Measurements from ENCODE around the gene TMEM132D. TPM values are rescaled to one million over a fixed set of nuclear protein-coding genes. Genes with fewer than 3 reads are reported as not detected.

Gene TMEM132D
- total and polyA plus RNA-seq, 2 of the 8 experiments (the other 6 are each of a cell fraction or from before 2014, with no cell fraction given), result 3.5 to 10.1 TPM

DNA sequence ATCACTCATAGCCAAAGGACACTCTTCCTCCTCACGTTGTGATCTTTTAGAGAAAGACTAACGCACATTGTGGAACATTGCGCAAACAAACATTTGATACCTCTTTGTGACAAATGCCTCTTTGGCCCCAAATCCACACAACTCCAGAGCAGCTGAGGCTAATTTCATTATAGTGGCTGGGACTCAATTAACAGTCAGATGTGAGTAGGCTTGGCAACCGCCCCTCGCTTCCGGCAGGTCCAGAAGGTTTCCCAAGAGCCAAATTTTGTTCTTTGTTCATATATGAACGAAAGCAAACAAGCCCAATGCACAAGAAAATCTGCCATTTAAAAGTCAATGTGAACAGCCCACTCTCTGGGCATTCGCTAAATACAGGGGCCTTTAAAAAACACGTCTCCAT, 776.6 kb downstream of the TMEM132D start:
- no peak overlapping the region for H2AFZ ChIP-seq (ENCODE audit: low read length)
- H3K23ac ChIP-seq (ENCODE audit: insufficient read length), result no peak overlapping the region
- H3K23me2 ChIP-seq (ENCODE audit: low read depth, low read length), result no peaks in the 10 kb centered on the region
- H2AK5ac ChIP-seq (ENCODE audit: low read depth, low read length), result no peak overlapping the region
- H3K4me2 ChIP-seq (ENCODE audit: insufficient read depth in 1 of 2, low read depth in 2 of 2, low read length in 2 of 2), result no peak overlapping the region
- H2BK120ac ChIP-seq (replicated peaks; ENCODE audit: low read depth, low read length), result no peak overlapping the region
- H2BK15ac ChIP-seq (ENCODE audit: low read length), result no peak overlapping the region
- no peak overlapping the region for H3K9ac ChIP-seq (replicated peaks in 1 of 4; ENCODE audit: extremely low read depth in 1 of 4, low read depth in 3 of 4, low read length in 3 of 4)
- no peak overlapping the region for H4K91ac ChIP-seq (replicated peaks; ENCODE audit: insufficient read length, low read length)
- TF ChIP-seq CHD2 (IDR thresholded peaks at IDR 0.05; ENCODE audit: low read length) (no peak), CTBP2 (IDR thresholded peaks at IDR 0.05; ENCODE audit: borderline replicate concordance, insufficient read depth, insufficient read length, low read length) (no peak)
- TF ChIP-seq, protein P1, sequence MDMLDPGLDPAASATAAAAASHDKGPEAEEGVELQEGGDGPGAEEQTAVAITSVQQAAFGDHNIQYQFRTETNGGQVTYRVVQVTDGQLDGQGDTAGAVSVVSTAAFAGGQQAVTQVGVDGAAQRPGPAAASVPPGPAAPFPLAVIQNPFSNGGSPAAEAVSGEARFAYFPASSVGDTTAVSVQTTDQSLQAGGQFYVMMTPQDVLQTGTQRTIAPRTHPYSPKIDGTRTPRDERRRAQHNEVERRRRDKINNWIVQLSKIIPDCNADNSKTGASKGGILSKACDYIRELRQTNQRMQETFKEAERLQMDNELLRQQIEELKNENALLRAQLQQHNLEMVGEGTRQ (IDR thresholded peaks at IDR 0.05; ENCODE audit: low read length), result no peak
- TF ChIP-seq, protein P2, sequence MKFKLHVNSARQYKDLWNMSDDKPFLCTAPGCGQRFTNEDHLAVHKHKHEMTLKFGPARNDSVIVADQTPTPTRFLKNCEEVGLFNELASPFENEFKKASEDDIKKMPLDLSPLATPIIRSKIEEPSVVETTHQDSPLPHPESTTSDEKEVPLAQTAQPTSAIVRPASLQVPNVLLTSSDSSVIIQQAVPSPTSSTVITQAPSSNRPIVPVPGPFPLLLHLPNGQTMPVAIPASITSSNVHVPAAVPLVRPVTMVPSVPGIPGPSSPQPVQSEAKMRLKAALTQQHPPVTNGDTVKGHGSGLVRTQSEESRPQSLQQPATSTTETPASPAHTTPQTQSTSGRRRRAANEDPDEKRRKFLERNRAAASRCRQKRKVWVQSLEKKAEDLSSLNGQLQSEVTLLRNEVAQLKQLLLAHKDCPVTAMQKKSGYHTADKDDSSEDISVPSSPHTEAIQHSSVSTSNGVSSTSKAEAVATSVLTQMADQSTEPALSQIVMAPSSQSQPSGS (IDR thresholded peaks at IDR 0.05; ENCODE audit: low read length), result no peak
- no peaks in the 10 kb centered on the region for H3K4me1 ChIP-seq (replicated peaks in 1 of 4; ENCODE audit: control insufficient read depth in 3 of 4, insufficient read depth in 4 of 4, low read length in 3 of 4)
- DNase-seq (ENCODE audit: low read depth in 1 of 2, low spot score in 2 of 2) (no peak), FAIRE-seq (no peak)
- H4K20me1 ChIP-seq (replicated peaks in 1 of 2; ENCODE audit: control insufficient read depth in 1 of 2, insufficient read depth in 2 of 2, low read length in 2 of 2), result no peaks in the 10 kb centered on the region
- no peak overlapping the region for H2BK5ac ChIP-seq (ENCODE audit: low read depth, low read length)
- no peaks in the 10 kb centered on the region for H3K79me2 ChIP-seq (ENCODE audit: control insufficient read depth in 1 of 2, insufficient read depth in 2 of 2, low read length in 2 of 2)
- 80% methylated on average over 9 of the region's 9 CpGs; no CpG with 5 or more reads in 1 of the 2 experiments for WGBS, 2 experiments (ENCODE audit: extremely low coverage in 1 of 2, insufficient coverage in 1 of 2, insufficient read length in 1 of 2, insufficient replicate concordance in 2 of 2, low coverage in 1 of 2, low lambda C conversion rate in 2 of 2, missing lambda C conversion rate in 1 of 2)
- no peak overlapping the region for H3K56ac ChIP-seq (replicated peaks; ENCODE audit: insufficient read length, low read depth, low read length)
- no peak overlapping the region for H3K14ac ChIP-seq (ENCODE audit: insufficient read length)
- no peak overlapping the region for H3K4me3 ChIP-seq (ENCODE audit: extremely low read depth in 1 of 4, insufficient read depth in 2 of 4, low read depth in 3 of 4, low read length in 4 of 4)
- no peak overlapping the region for H2BK20ac ChIP-seq (ENCODE audit: low read length)
- H3K9me3 ChIP-seq (ENCODE audit: insufficient read depth in 2 of 2, low read depth in 1 of 2, low read length in 1 of 2), result peaks cover 0 to 6% of the 10 kb centered on the region in 2 experiments; a peak in 1 of 4 replicates
- H3K4ac ChIP-seq (replicated peaks; ENCODE audit: insufficient read length, low read depth, low read length), result no peak overlapping the region
- no peak overlapping the region for H4K5ac ChIP-seq (ENCODE audit: insufficient read length, low read depth, low read length)
- no peaks in the 10 kb centered on the region for H3K36me3 ChIP-seq (ENCODE audit: control insufficient read depth in 2 of 4, insufficient read depth in 4 of 4, low read length in 3 of 4)
- no peak overlapping the region for H2BK12ac ChIP-seq (ENCODE audit: low read depth, low read length)
- H3K79me1 ChIP-seq (ENCODE audit: low read depth, low read length), result no peaks in the 10 kb centered on the region
- CTCF ChIA-PET (ENCODE audit: partially characterized antibody), result no interaction called here
- POLR2A ChIA-PET (ENCODE audit: partially characterized antibody), result no interaction called here
- no peak overlapping the region for H3K18ac ChIP-seq (ENCODE audit: extremely low read depth, low read length)
- H3K27me3 ChIP-seq (replicated peaks in 1 of 4; ENCODE audit: control insufficient read depth in 3 of 4, extremely low read depth in 1 of 4, insufficient read depth in 3 of 4, low read length in 3 of 4), result no peaks in the 10 kb centered on the region; a peak in 1 of 7 replicates
- no peak overlapping the region for H3K27ac ChIP-seq (ENCODE audit: low read depth, low read length)
- no peak overlapping the region for H4K8ac ChIP-seq (ENCODE audit: extremely low read depth, insufficient read depth, low read length)

Data from H1 (cell line).